Measurements from ENCODE around the gene RWDD4.
A peak's percentile ranks its signal among the peaks of the same experiment; 100 is the strongest.
"Not testable (repeated sequence)": the region's sequence is repeated elsewhere in the genome, so short reads cannot be mapped to it uniquely, and the experiment has no call there.

RWDD4 gene

GRCh38 chr4:183635321-183635720 lies 23.7 kb downstream of the RWDD4 start:
- DNase-seq = no peak

- no peak for DNase-seq
Measured at GRCh38 chr4:183633476-183634400, 25.2 kb downstream of the RWDD4 start.

- DNase-seq = no peak
Measured at GRCh38 chr4:183632689-183633088, 26.3 kb downstream of the RWDD4 start.

GRCh38 chr4:183631577-183632198 lies 27.3 kb downstream of the RWDD4 start:
- no peak for DNase-seq

GRCh38 chr4:183627979-183628588 lies 30.9 kb downstream of the RWDD4 start:
- no peak for DNase-seq

GRCh38 chr4:183627286-183627685 lies 31.7 kb downstream of the RWDD4 start:
- DNase-seq = not testable (repeated sequence)

GRCh38 chr4:183626168-183626567 lies 32.8 kb downstream of the RWDD4 start:
- no peak for DNase-seq

GRCh38 chr4:183624548-183624947 lies 34.4 kb downstream of the RWDD4 start:
- no peak for DNase-seq

- no peak for DNase-seq
Measured at GRCh38 chr4:183621875-183622274, 37.1 kb downstream of the RWDD4 start.

GRCh38 chr4:183620421-183620820 lies 38.6 kb downstream of the RWDD4 start:
- no peak for DNase-seq

GRCh38 chr4:183618681-183619080 lies 40.3 kb downstream of the RWDD4 start:
- no peak for DNase-seq

- DNase-seq = no peak
Measured at GRCh38 chr4:183617075-183617474, 41.9 kb downstream of the RWDD4 start.

- no peak for DNase-seq
Measured at GRCh38 chr4:183612329-183613250, 46.4 kb downstream of the RWDD4 start.

GRCh38 chr4:183611210-183611830 lies 47.7 kb downstream of the RWDD4 start:
- DNase-seq = no peak

GRCh38 chr4:183610613-183611012 lies 48.4 kb downstream of the RWDD4 start:
- DNase-seq = no peak

- DNase-seq = peak in 1 of 2 experiments; percentile 18
Measured at GRCh38 chr4:183610033-183610432, 49.0 kb downstream of the RWDD4 start.

- no peak for DNase-seq
Measured at GRCh38 chr4:183609151-183609550, 49.8 kb downstream of the RWDD4 start.

GRCh38 chr4:183607894-183608293 lies 51.1 kb downstream of the RWDD4 start:
- no peak for DNase-seq

- no peak for DNase-seq
Measured at GRCh38 chr4:183602557-183603027, 56.4 kb downstream of the RWDD4 start.

- DNase-seq = no peak
Measured at GRCh38 chr4:183601381-183601780, 57.6 kb downstream of the RWDD4 start.

GRCh38 chr4:183600189-183600685 lies 58.7 kb downstream of the RWDD4 start:
- no peak for DNase-seq

- no peak for DNase-seq
Measured at GRCh38 chr4:183599690-183600089, 59.3 kb downstream of the RWDD4 start.

All from NCI-H446 (cell line).